Measurements from ENCODE around the gene YLPM1. TPM values are rescaled to one million over a fixed set of nuclear protein-coding genes. Genes with fewer than 3 reads are reported as not detected.
"Not testable (repeated sequence)": the region's sequence is repeated elsewhere in the genome, so short reads cannot be mapped to it uniquely, and the experiment has no call there.

The YLPM1 gene
- total and polyA plus RNA-seq, 12 donors: 24.0 to 58.6 (median 46.5) TPM

GRCh38 chr14:74754899-74755298, 8.2 kb upstream of the YLPM1 start:
- no peak for TF ChIP-seq POLR2A (IDR thresholded peaks at IDR 0.05)
- no peak overlapping the region for H3K27ac ChIP-seq
- H3K4me1 ChIP-seq (replicated peaks in 1 of 2): no peaks in the 10 kb centered on the region
- no peak overlapping the region for H3K4me3 ChIP-seq
- no peaks in the 10 kb centered on the region for H3K36me3 ChIP-seq (replicated peaks in 1 of 2)
- H3K9me3 ChIP-seq (replicated peaks in 1 of 3): no peaks in the 10 kb centered on the region
- intact Hi-C loops (cut with DNase I): no loop called here
- H3K27me3 ChIP-seq: no peaks in the 10 kb centered on the region
- 62 to 77% (median 71%) methylated on average over 7 of the region's 7 CpGs for WGBS, 4 donors
- DNase-seq: peak in 1 of 7 donors; percentile 14

GRCh38 chr14:74756326-74756725, 6.8 kb upstream of the YLPM1 start:
- intact Hi-C loops (cut with DNase I): no loop called here
- DNase-seq: no peak
- Histone ChIP-seq H3K4me1 (replicated peaks in 1 of 2) (no peaks in the 10 kb centered on the region), H3K36me3 (replicated peaks in 1 of 2) (no peaks in the 10 kb centered on the region), H3K4me3 (no peak overlapping the region), H3K27ac (no peak overlapping the region), H3K27me3 (no peaks in the 10 kb centered on the region), H3K9me3 (replicated peaks in 1 of 3) (no peaks in the 10 kb centered on the region)
- no peak for TF ChIP-seq POLR2A (IDR thresholded peaks at IDR 0.05)
- TF ChIP-seq CTCF (IDR thresholded peaks at IDR 0.05): no peak
- WGBS, 4 donors: 81 to 88% (median 87%) methylated on average over 1 of the region's 1 CpG

DNA sequence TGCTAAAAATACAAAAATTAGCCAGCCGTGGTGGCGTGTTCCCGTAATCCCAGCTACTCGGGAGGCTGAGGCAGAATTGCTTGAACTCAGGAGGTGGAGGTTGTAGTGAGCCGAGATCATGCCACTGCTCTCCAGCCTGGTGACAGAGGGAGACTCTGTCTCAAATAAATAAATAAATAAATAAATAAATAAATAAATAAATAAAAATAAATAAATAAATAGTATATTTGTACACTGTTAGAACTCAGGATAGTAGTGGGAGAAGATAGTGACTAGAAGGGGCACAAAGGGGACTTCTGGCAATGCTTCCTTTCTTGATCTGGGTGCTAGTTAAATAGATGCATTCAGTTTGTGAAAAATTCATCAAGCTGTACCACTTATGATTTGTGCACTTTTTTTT, 4.6 kb upstream of the YLPM1 start:
- WGBS, 4 donors: 88 to 91% (median 88%) methylated on average over 5 of the region's 5 CpGs
- H3K4me1 ChIP-seq (replicated peaks in 1 of 2); H3K27ac ChIP-seq; intact Hi-C loops (cut with DNase I); H3K4me3 ChIP-seq; DNase-seq; H3K9me3 ChIP-seq (replicated peaks in 1 of 3); H3K36me3 ChIP-seq (replicated peaks in 1 of 2); H3K27me3 ChIP-seq: not testable (repeated sequence)

DNA sequence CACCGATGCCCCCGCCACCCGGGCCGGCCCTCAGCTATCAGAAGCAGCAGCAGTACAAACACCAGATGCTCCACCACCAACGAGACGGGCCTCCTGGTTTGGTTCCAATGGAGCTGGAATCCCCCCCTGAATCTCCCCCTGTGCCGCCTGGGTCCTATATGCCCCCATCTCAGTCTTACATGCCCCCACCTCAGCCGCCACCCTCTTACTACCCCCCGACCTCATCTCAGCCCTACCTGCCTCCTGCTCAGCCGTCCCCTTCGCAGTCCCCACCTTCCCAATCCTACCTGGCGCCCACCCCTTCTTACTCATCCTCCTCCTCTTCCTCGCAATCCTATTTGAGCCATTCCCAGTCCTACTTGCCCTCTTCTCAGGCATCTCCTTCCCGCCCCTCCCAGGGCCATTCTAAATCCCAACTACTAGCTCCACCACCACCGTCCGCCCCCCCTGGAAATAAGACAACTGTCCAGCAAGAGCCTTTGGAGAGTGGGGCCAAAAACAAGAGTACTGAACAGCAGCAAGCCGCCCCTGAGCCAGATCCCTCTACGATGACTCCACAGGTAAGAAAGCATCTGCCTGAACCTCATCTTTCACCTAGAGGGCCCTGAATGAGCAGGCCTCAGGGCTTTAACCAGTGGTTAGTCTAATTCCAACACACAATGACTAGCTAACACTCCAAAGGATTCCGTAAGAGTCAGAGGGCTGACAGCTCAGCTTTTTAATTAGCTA, 851 bp downstream of the YLPM1 start:
- peaks cover 18 to 46% of the 10 kb centered on the region in 2 donors for H3K4me1 ChIP-seq (replicated peaks in 1 of 2)
- TF ChIP-seq CTCF (IDR thresholded peaks at IDR 0.05): no peak
- H3K36me3 ChIP-seq (replicated peaks in 1 of 2): no peaks in the 10 kb centered on the region
- peak in 6 of 7 donors; percentile 17 to 29 (median 24) for DNase-seq
- whole genome bisulfite sequencing, 4 donors: 2 to 3% (median 2%) methylated on average over 12 to 19 of the region's 19 CpGs
- intact Hi-C loops (cut with DNase I): no loop called here
- H3K9me3 ChIP-seq (replicated peaks in 1 of 3): no peaks in the 10 kb centered on the region
- no peaks in the 10 kb centered on the region for H3K27me3 ChIP-seq
- peak overlapping the region; percentile 54 to 96 (median 96) for H3K4me3 ChIP-seq
- H3K27ac ChIP-seq: peak overlapping the region in 4 of 5 donors; percentile 84 to 89 (median 88)

DNA sequence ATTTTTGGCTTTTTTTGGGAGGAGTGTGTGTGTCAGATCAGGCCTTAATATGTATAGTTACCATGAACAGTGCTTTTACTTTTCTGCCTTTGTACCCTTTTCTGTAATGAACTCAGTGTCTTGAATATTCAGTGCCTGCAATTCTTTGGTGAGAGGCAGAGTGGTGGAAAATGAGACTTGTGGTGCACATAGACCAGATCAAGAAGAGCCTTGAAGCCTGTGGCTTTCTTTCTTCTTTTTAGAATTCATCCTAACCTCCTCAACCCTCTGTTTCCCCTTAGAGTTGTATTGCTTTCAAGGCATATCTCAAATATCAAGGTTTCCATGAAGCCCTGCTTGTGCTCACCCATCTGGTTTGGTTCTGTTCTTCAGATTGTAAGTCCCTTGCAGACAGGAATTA, 2.6 kb downstream of the YLPM1 start:
- Histone ChIP-seq H3K27me3 (no peaks in the 10 kb centered on the region), H3K4me3 (peak overlapping the region in 1 of 4 donors; percentile 96), H3K9me3 (replicated peaks in 1 of 3) (no peaks in the 10 kb centered on the region), H3K27ac (no peak overlapping the region), H3K36me3 (replicated peaks in 1 of 2) (no peaks in the 10 kb centered on the region), H3K4me1 (replicated peaks in 1 of 2) (peaks cover 18 to 46% of the 10 kb centered on the region in 2 donors)
- no peak for DNase-seq
- intact Hi-C loops (cut with DNase I): no loop called here
- TF ChIP-seq CTCF (IDR thresholded peaks at IDR 0.05) (no peak), POLR2A (IDR thresholded peaks at IDR 0.05) (no peak)

Measured in adrenal gland (tissue), 12 donors.